Esophagus muscularis mucosa (tissue), 4 donors: Measurements from ENCODE around the gene PLCL1. TPM values are rescaled to one million over a fixed set of nuclear protein-coding genes. Genes with fewer than 3 reads are reported as not detected.

Experiments
- DNase-seq: peaks from one replicate; pipeline ENCODE4 v3.0.0-alpha.2; 2017; ENCODE audit errors: extremely low spot score
- H3K27ac ChIP-seq, 4 donors: fragments of 200-600 bp; sonication (generic); replicated peaks in 1 of 4; 1 replicate in 3 of 4; 2 replicates in 1 of 4; pipeline ENCODE4 v1.5.1; 2016 to 2019; ENCODE audit warnings: mild to moderate bottlenecking in 1 of 4
- H3K27me3 ChIP-seq, 4 donors: fragments of 200-600 bp; sonication (generic); one replicate each; pipeline versions ENCODE4 v1.5.1 to v1.6.0; 2016 to 2019
- H3K36me3 ChIP-seq, 4 donors: fragments of 200-600 bp; sonication (generic); one replicate each; pipeline ENCODE4 v1.5.1; 2016 to 2019
- H3K4me1 ChIP-seq, 4 donors: fragments of 200-600 bp; sonication (generic); one replicate each; pipeline ENCODE4 v1.5.1; 2016 to 2019
- H3K4me3 ChIP-seq, 4 donors: fragments of 200-600 bp; sonication (generic); 1 replicate in 2 of 4; 2 replicates in 2 of 4; pipeline ENCODE4 v1.5.1; 2016 to 2019; ENCODE audit warnings: mild to moderate bottlenecking in 4 of 4, moderate library complexity in 1 of 4
- H3K9me3 ChIP-seq, 4 donors: fragments of 200-600 bp; sonication (generic); 1 replicate in 3 of 4; 2 replicates in 1 of 4; pipeline ENCODE4 v1.5.1; 2016 to 2019
- EP300 ChIP-seq: sonication (generic); formaldehyde crosslinking; IDR thresholded peaks from one replicate; pipeline ENCODE4 v1.6.1; 2017; ENCODE audit warnings: antibody characterized with exemption
- POLR2A ChIP-seq: fragments of 450-650 bp; IDR thresholded peaks from one replicate; pipeline ENCODE4 v1.6.1; 2017; ENCODE audit warnings: antibody characterized with exemption, moderate library complexity, mild to moderate bottlenecking, low read depth
- POLR2AphosphoS5 ChIP-seq, 2 donors: sonication (generic); formaldehyde crosslinking; IDR thresholded peaks; one replicate each; pipeline ENCODE4 v1.6.1; 2017; ENCODE audit warnings: antibody characterized with exemption in 2 of 2
- WGBS: methylation state at CpG from one replicate; pipeline ENCODE4 v1.1.5; 2018; 5-methylcytosine and 5-hydroxymethylcytosine counted together
- intact Hi-C: fragments of 100-400 bp; cut with DNase I; formaldehyde crosslinking; loops from one replicate; pipeline ENCODE4 v1.15.1; 2023
- total RNA-seq, 4 donors: library from RNA; depleted of rRNA; stranded (reverse); fragments of >200 nt; gene quantifications; one replicate each; pipeline versions ENCODE4 v1.1.0 to v1.2.1, GENCODE V29; 2016
- TF ChIP-seq, protein P1 (sequence below), 3 experiments: fragments of 200-600 bp in 2 of 3; fragments of 450-650 bp in 1 of 3; sonication (generic) in 2 of 3; IDR thresholded peaks; one replicate each; pipeline ENCODE4 v1.5.1; 2017 to 2019; ENCODE audit warnings: antibody characterized with exemption in 3 of 3, mild to moderate bottlenecking in 2 of 3, moderate library complexity in 1 of 3

Gene PLCL1
- total RNA-seq, 4 donors from 2014 or later, result 67.3 to 86.2 (median 79.2) TPM

DNA sequence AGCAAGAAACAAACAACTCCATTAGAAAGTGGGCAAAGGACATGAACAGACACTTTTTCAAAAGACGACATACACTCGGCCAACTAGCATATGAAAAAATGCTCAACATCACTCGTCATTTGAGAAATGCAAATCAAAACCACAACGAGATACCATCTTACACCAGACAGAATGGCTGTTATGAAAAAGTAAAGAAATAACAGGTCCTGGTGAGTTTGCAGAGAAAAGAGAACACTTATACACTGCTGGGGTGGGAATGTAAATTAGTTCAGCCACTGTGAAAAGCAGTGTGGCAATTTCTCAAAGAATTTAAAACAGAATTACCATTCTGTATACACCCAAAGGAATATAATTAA is 130.5 kb downstream of the PLCL1 start:
- H3K4me3 ChIP-seq, result no peak overlapping the region

DNA sequence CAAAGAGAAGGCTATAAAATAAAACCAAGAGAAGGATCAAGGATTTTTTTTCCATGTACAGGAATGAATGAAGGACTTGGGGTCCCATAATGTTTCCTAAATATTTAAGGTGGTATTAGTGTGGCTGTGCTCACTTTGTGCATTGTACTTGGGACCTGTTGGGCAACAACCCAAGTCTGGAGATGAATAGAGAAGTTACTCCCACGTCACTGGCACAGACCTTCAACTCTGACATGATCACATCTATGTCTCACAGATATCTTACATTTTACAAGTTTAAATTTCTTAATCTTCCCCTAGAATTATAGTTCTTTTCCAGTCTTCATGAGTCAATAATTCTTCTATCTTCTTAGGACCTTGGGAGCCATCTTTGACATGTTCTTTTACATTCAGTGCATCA is 133.4 kb downstream of the PLCL1 start:
- intact Hi-C loops, result no loop called here

More for the DNA sequence above, 130.5 kb downstream of the PLCL1 start:
- Histone ChIP-seq H3K4me1 (peaks cover 0 to 16% (median 12%) of the 10 kb centered on the region in 4 donors), H3K9me3 (no peaks in the 10 kb centered on the region), H3K36me3 (no peaks in the 10 kb centered on the region), H3K27me3 (no peaks in the 10 kb centered on the region), H3K27ac (no peak overlapping the region)
- 92% methylated on average over 4 of the region's 4 CpGs for WGBS
- TF ChIP-seq POLR2A (no peak), POLR2AphosphoS5 (IDR thresholded peaks at IDR 0.05) (no peak), EP300 (no peak)
- TF ChIP-seq, protein P1, sequence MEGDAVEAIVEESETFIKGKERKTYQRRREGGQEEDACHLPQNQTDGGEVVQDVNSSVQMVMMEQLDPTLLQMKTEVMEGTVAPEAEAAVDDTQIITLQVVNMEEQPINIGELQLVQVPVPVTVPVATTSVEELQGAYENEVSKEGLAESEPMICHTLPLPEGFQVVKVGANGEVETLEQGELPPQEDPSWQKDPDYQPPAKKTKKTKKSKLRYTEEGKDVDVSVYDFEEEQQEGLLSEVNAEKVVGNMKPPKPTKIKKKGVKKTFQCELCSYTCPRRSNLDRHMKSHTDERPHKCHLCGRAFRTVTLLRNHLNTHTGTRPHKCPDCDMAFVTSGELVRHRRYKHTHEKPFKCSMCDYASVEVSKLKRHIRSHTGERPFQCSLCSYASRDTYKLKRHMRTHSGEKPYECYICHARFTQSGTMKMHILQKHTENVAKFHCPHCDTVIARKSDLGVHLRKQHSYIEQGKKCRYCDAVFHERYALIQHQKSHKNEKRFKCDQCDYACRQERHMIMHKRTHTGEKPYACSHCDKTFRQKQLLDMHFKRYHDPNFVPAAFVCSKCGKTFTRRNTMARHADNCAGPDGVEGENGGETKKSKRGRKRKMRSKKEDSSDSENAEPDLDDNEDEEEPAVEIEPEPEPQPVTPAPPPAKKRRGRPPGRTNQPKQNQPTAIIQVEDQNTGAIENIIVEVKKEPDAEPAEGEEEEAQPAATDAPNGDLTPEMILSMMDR (IDR thresholded peaks at IDR 0.05), result no peak
- intact Hi-C loops, result no loop called here
- no peak for DNase-seq

DNA sequence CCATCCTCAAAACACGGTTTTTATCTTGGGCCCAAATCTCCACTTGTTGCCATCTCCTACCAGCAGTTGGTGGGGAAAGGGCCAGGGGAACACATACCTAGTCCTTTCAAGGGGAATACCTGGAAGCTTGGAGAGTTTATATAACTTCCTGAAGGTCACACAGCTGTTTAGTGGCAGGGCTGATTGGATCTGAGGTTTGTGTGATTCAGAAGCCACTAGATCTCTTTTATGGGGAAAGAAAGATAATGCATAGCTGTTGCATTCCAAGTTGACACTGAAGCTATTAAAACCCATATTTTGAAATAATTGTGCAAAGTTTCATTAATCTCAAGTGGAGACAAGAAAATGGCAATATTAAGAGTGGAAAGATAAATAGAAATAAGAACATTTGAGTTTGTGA is 134.2 kb downstream of the PLCL1 start:
- TF ChIP-seq EP300, result no peak
- TF ChIP-seq, protein P1 (IDR thresholded peaks at IDR 0.05), result no peak
- no peak for TF ChIP-seq POLR2AphosphoS5 (IDR thresholded peaks at IDR 0.05)
- TF ChIP-seq POLR2A, result no peak
- WGBS, result 93% methylated on average over 1 of the region's 1 CpG
- peaks cover 6 to 25% (median 23%) of the 10 kb centered on the region in 4 donors for H3K4me1 ChIP-seq
- H3K27ac ChIP-seq, result no peak overlapping the region
- no peak for DNase-seq
- intact Hi-C loops, result no loop called here
- no peaks in the 10 kb centered on the region for H3K27me3 ChIP-seq
- H3K36me3 ChIP-seq, result no peaks in the 10 kb centered on the region
- no peaks in the 10 kb centered on the region for H3K9me3 ChIP-seq
- H3K4me3 ChIP-seq, result no peak overlapping the region

More for the DNA sequence above, 133.4 kb downstream of the PLCL1 start:
- 57% methylated on average over 1 of the region's 1 CpG for WGBS
- Histone ChIP-seq H3K36me3 (no peaks in the 10 kb centered on the region), H3K4me3 (no peak overlapping the region), H3K27me3 (no peaks in the 10 kb centered on the region), H3K4me1 (peaks cover 6 to 25% (median 21%) of the 10 kb centered on the region in 4 donors), H3K27ac (no peak overlapping the region), H3K9me3 (no peaks in the 10 kb centered on the region)
- DNase-seq, result no peak
- TF ChIP-seq EP300, result no peak
- TF ChIP-seq, protein P1 (IDR thresholded peaks at IDR 0.05), result no peak

DNA sequence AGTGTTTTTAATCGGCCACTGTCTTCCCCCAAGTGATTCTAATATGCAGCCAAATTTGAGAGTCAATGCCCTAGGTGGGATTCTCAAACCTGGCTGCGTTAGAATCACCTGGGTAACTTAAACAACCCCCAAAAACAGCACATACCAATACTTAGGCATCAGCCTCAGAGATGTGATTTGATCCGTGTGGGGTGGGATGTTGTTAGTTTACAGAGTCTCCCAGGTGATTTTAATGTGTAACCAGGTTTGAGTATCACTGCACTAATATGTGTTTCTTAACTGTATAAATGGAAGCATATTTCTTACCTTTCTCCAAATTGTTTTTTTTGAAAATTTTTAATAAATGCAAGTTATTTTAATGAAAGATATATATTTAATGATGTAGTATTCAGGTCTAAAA is 135.4 kb downstream of the PLCL1 start:
- 88% methylated on average over 3 of the region's 3 CpGs for WGBS
- H3K27me3 ChIP-seq, result no peaks in the 10 kb centered on the region

DNA sequence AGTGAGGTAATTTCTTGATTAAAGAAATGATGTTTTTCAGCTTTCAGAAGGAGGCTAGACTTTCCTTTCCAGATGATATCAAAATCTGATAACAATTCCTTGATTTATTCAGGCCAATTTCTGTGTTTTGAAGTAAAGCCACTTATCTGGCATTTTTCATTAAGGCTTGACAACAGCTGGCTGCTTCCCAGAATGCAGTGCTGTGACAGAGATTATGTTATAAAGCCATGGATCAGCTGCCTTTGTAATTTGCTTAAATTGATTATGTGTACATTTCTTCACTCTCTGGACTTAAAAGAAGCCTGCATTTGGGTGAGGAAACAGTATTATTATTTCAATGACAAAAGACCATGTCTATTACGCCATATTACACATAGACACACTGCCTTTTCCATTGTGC is 136.0 kb downstream of the PLCL1 start:
- intact Hi-C loops, result no loop called here

More for the DNA sequence above, 135.4 kb downstream of the PLCL1 start:
- H3K4me3 ChIP-seq, result no peak overlapping the region
- H3K9me3 ChIP-seq, result no peaks in the 10 kb centered on the region
- no peaks in the 10 kb centered on the region for H3K36me3 ChIP-seq
- H3K27ac ChIP-seq, result no peak overlapping the region
- DNase-seq, result no peak
- TF ChIP-seq EP300, result no peak
- TF ChIP-seq, protein P1 (IDR thresholded peaks at IDR 0.05), result no peak
- TF ChIP-seq POLR2A, result no peak
- TF ChIP-seq POLR2AphosphoS5 (IDR thresholded peaks at IDR 0.05), result no peak
- peaks cover 6 to 36% (median 35%) of the 10 kb centered on the region in 4 donors for H3K4me1 ChIP-seq
- intact Hi-C loops, result no loop called here

More for the DNA sequence above, 136.0 kb downstream of the PLCL1 start:
- TF ChIP-seq POLR2AphosphoS5 (IDR thresholded peaks at IDR 0.05), result no peak
- no peak for TF ChIP-seq EP300
- TF ChIP-seq, protein P1 (IDR thresholded peaks at IDR 0.05), result no peak
- TF ChIP-seq POLR2A, result no peak
- Histone ChIP-seq H3K4me1 (peaks cover 6 to 42% (median 38%) of the 10 kb centered on the region in 4 donors), H3K27ac (no peak overlapping the region), H3K9me3 (no peaks in the 10 kb centered on the region), H3K4me3 (no peak overlapping the region), H3K27me3 (no peaks in the 10 kb centered on the region), H3K36me3 (no peaks in the 10 kb centered on the region)
- WGBS, result 91% methylated on average over 1 of the region's 1 CpG
- no peak for DNase-seq
